HepG2 (cell line): Measurements from ENCODE around the gene FGF18.
"Not testable (repeated sequence)": the region's sequence is repeated elsewhere in the genome, so short reads cannot be mapped to it uniquely, and the experiment has no call there.

Experiments
- E2F1 ChIP-seq: sonication (generic); formaldehyde crosslinking; IDR thresholded peaks from 2 replicates; pipeline ENCODE4 v1.5.0; 2020; ENCODE audit warnings: missing genetic modification reagents
- JUNB ChIP-seq: sonication (generic); formaldehyde crosslinking; IDR thresholded peaks from 2 replicates; pipeline ENCODE4 v1.8.0; 2022; ENCODE audit warnings: missing genetic modification reagents, mild to moderate bottlenecking, borderline replicate concordance
- SIN3A ChIP-seq: IDR thresholded peaks from 2 replicates; pipeline ENCODE4 v1.6.1; 2011; ENCODE audit warnings: low read depth, mild to moderate bottlenecking, control low read depth, low read length, borderline replicate concordance

DNA sequence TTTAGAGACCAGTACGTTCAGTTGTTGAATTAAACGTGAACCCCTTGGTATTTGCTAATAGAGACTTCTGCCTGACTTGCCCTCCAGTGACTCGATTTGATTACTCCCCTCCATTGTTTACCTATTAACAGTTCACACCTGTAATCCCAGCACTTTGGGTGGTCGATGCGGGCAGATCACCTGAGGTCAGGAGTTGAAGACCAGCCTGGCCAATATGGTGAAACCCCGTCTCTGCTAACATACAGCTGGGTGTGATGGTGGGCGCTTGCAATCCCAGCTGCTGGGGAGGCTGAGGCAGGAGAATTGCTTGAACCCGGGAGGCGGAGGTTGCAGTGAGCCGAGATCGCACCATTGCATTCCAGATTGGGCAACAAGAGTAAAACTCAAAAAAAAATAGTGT is 22.9 kb upstream of the FGF18 start:
- not testable (repeated sequence) for TF ChIP-seq E2F1; JUNB (CRISPR knock-in tag); SIN3A
